Measurements from ENCODE around the gene C6orf89. TPM values are rescaled to one million over a fixed set of nuclear protein-coding genes. Genes with fewer than 3 reads are reported as not detected.

Gene C6orf89
- total RNA-seq = 31.7 and 35.8 TPM in 2 replicates

GRCh38 chr6:36885461-36886401 lies at the start of gene C6orf89:
TSS of gene C6orf89 (plus strand) at chr6:36885952. CDS start at chr6:36899445, 13,493 bp downstream.

DNA sequence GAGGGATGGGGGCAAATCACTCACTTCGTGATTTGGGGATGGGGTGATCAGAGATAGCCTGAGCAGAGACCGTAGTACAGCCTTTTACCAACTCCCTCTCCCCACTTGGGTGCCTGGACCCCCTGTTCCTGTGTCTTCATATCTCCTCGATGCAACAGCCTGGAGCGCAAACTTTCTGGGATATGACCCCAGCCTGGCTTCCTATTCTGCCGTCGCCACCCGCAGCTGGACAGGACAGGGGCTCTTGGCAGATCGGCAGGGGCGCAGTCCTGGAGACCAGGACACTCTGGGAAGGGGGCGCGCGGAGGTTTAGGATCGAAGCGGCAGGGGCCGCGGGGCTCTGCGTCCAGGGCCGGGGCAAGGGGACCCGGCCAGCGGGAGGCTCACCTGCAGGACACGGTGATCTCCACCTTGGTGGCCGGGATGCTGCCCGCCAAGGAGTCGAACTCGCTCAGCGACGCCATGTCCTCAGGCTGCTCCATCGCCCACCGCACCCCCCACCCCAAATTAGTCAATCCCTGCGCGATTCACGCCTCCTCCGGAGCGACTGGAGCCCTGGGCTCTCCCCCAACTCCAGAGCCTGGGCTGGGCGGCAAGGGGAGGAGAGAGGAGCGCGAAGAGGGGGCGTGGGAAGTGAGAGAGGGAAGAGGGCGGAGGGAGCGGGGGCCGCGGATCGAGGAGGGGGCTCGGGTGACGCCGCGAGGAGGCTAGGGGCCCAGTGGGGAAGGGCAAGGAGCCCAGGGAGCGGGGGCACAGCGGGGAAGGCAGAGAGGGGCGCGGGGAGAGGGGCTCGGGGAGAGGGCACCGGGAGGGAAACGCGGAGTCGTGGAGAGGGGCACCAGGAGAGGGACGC lies 46.6 kb upstream of the C6orf89 start, which contains the start of gene CPNE5:
Gene CPNE5 (minus strand): TSS at position 549 of the 853 bp plus-strand sequence. CDS start 67 bp downstream, at position 482.

DNA sequence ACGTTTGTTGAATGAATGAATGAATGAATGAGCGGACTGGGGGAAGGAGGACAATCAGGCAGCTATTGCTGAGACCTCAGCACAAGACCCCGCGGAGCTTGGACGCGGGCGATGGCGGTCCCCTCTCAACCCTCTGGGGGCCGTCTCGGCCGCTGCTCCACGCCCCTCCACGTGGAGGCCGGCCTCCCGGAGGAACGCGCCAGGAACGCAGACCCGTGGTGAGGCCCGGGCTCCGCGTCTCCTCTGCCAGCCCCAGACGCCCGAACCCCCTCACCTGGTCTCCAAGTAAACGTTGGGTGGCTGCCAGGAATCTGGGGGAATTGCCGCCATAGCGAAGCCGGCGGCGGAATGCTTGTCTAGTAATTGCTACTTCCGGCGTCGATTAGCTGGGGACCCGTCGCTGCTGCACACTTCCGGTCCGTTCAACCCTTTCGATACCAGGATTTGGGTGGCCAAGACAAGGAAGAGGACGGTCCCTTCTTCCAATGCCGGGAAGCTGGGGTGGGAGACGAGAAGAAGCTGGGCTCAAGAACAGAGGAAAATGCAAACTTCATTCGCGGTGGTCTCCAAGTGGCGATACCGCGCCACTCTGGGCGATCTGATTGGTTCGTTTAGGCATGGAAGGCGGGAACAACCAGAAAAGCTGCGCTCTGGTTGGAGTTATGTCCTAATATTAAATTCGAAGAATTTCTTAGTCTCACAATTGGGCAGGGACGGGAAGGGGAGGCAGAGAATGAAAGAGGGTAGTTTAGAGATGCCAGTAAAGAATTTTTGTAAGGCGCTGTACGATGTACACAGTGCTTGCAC lies 11.1 kb upstream of the C6orf89 start, which contains the start of gene PPIL1:
Gene PPIL1 (minus strand): TSS at position 361 of the 807 bp plus-strand sequence. CDS start 31 bp downstream, at position 330.

GRCh38 chr6:36954262-36954931 lies 68.6 kb downstream of the C6orf89 start, which contains the start of gene PI16:
TSS of gene PI16 (plus strand) at chr6:36954738. CDS start at chr6:36954761, 23 bp downstream.

Other genes with a start within 250 kb of the C6orf89 start
- gene CDKN1A, start 207.2 kb upstream of the C6orf89 start, total RNA-seq = 294 and 299 TPM in 2 replicates
- gene RAB44, start 188.1 kb upstream of the C6orf89 start, total RNA-seq = 0.07 and 0.10 TPM in 2 replicates
- gene CPNE5, start 46.5 kb upstream of the C6orf89 start, total RNA-seq = 2.3 and 3.3 TPM in 2 replicates
- 35.6 and 38.4 TPM in 2 replicates for gene PPIL1, start 11.1 kb upstream of the C6orf89 start, total RNA-seq
- gene PI16, start 68.8 kb downstream of the C6orf89 start, total RNA-seq = 0.98 TPM in 1 of 2 replicates, not detected in the other
- gene MTCH1, start 100.2 kb downstream of the C6orf89 start, total RNA-seq = 266 and 272 TPM in 2 replicates
- not detected in 2 replicates for gene FGD2, start 119.7 kb downstream of the C6orf89 start, total RNA-seq